ENCODE measurements around the gene SNX25.

DNA sequence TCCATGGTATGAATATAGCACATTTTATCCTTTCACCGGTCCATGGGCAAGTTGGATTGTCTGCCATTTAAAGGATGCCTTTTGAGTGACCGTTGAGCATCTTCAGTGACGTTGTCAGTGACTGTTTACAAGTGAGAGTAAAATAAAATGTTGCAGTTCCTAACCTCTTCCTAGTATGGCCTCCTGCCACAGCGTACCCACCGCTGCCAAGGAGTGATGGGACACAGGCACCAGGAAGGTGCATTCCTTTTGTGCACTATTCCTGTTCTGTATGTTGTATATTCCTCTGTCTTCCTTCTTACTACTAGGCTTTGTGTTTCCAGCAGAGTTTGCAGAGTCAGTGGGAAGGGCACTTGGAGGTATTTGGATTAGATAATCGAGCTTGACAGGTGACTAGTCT lies 61.5 kb downstream of the SNX25 start:
- TF ChIP-seq, protein P1, sequence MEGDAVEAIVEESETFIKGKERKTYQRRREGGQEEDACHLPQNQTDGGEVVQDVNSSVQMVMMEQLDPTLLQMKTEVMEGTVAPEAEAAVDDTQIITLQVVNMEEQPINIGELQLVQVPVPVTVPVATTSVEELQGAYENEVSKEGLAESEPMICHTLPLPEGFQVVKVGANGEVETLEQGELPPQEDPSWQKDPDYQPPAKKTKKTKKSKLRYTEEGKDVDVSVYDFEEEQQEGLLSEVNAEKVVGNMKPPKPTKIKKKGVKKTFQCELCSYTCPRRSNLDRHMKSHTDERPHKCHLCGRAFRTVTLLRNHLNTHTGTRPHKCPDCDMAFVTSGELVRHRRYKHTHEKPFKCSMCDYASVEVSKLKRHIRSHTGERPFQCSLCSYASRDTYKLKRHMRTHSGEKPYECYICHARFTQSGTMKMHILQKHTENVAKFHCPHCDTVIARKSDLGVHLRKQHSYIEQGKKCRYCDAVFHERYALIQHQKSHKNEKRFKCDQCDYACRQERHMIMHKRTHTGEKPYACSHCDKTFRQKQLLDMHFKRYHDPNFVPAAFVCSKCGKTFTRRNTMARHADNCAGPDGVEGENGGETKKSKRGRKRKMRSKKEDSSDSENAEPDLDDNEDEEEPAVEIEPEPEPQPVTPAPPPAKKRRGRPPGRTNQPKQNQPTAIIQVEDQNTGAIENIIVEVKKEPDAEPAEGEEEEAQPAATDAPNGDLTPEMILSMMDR (IDR thresholded peaks at IDR 0.05), result no peak
- TF ChIP-seq POLR2A (IDR thresholded peaks at IDR 0.05), result no peak

All from esophagus squamous epithelium (tissue), 4 donors.